ENCODE results near the gene DARS1.

DARS1 gene

GRCh38 chr2:135985018-135985825 lies at the start of gene DARS1:
TSS of gene DARS1 (minus strand) at chr2:135985626. CDS start at chr2:135985468, 158 bp downstream.
- DNase-seq (ENCODE audit: low spot score): peak; percentile 82

- DNase-seq (ENCODE audit: low spot score): no peak
Measured at GRCh38 chr2:136034629-136035028, 49.2 kb upstream of the DARS1 start.

GRCh38 chr2:136032817-136033535 lies 47.5 kb upstream of the DARS1 start:
- no peak for DNase-seq (ENCODE audit: low spot score)

- no peak for DNase-seq (ENCODE audit: low spot score)
Measured at GRCh38 chr2:136032192-136032591, 46.8 kb upstream of the DARS1 start.

GRCh38 chr2:136031711-136032110 lies 46.3 kb upstream of the DARS1 start:
- no peak for DNase-seq (ENCODE audit: low spot score)

GRCh38 chr2:136030406-136030805 lies 45.0 kb upstream of the DARS1 start:
- DNase-seq (ENCODE audit: low spot score): no peak

GRCh38 chr2:136029149-136029548 lies 43.7 kb upstream of the DARS1 start:
- no peak for DNase-seq (ENCODE audit: low spot score)

GRCh38 chr2:136028001-136028400 lies 42.6 kb upstream of the DARS1 start:
- no peak for DNase-seq (ENCODE audit: low spot score)

GRCh38 chr2:136027112-136027511 lies 41.7 kb upstream of the DARS1 start:
- DNase-seq (ENCODE audit: low spot score): no peak

GRCh38 chr2:136025057-136025973 lies 39.9 kb upstream of the DARS1 start:
- no peak for DNase-seq (ENCODE audit: low spot score)

- DNase-seq (ENCODE audit: low spot score): no peak
Measured at GRCh38 chr2:136024616-136025015, 39.2 kb upstream of the DARS1 start.

- no peak for DNase-seq (ENCODE audit: low spot score)
Measured at GRCh38 chr2:136024185-136024584, 38.8 kb upstream of the DARS1 start.

GRCh38 chr2:136023416-136023815 lies 38.0 kb upstream of the DARS1 start:
- no peak for DNase-seq (ENCODE audit: low spot score)

- DNase-seq (ENCODE audit: low spot score): no peak
Measured at GRCh38 chr2:136022396-136023146, 37.1 kb upstream of the DARS1 start.

GRCh38 chr2:136021976-136022375 lies 36.5 kb upstream of the DARS1 start:
- DNase-seq (ENCODE audit: low spot score): no peak

GRCh38 chr2:136021406-136021805 lies 36.0 kb upstream of the DARS1 start:
- DNase-seq (ENCODE audit: low spot score): no peak

GRCh38 chr2:136020831-136021230 lies 35.4 kb upstream of the DARS1 start:
- DNase-seq (ENCODE audit: low spot score): no peak

GRCh38 chr2:136019825-136020224 lies 34.4 kb upstream of the DARS1 start:
- DNase-seq (ENCODE audit: low spot score): no peak

GRCh38 chr2:136019306-136019705 lies 33.9 kb upstream of the DARS1 start:
- DNase-seq (ENCODE audit: low spot score): no peak

- DNase-seq (ENCODE audit: low spot score): no peak
Measured at GRCh38 chr2:136017786-136018185, 32.4 kb upstream of the DARS1 start.

- DNase-seq (ENCODE audit: low spot score): no peak
Measured at GRCh38 chr2:136016836-136017235, 31.4 kb upstream of the DARS1 start.

- no peak for DNase-seq (ENCODE audit: low spot score)
Measured at GRCh38 chr2:136016427-136016826, 31.0 kb upstream of the DARS1 start.

Data from CD4-positive, alpha-beta T cell treated with Interleukin-2 at 100 ng/mL for 4 hours (primary cell).